CD4-positive, alpha-beta T cell (primary cell): ENCODE measurements around the gene PYY. TPM values are rescaled to one million over a fixed set of nuclear protein-coding genes. Genes with fewer than 3 reads are reported as not detected.
"Not testable (repeated sequence)": the region's sequence is repeated elsewhere in the genome, so short reads cannot be mapped to it uniquely, and the experiment has no call there.

ENCODE experiments used
- ATAC-seq: fragments of 200-7000 bp; cut with Tn5 transposase; one replicate; pipeline ENCODE4 v1.10.0; 2022; ENCODE audit warnings: mild to moderate bottlenecking; ENCODE audit not compliant: poor library complexity
- CTCF ChIA-PET: fragments of 350-600 bp; sonication (Branson Sonifier 250); formaldehyde crosslinking; loops from one replicate; lab custom pipeline; 2021; ENCODE audit warnings: antibody characterized with exemption, inconsistent platforms; lab: Charles Lee
- POLR2A ChIA-PET: fragments of 350-600 bp; sonication (Branson Sonifier 250); formaldehyde crosslinking; loops from one replicate; lab custom pipeline; 2021; ENCODE audit warnings: antibody characterized with exemption, inconsistent platforms; lab: Charles Lee
- DNase-seq, 14 experiments: peaks; one replicate each; pipeline ENCODE4 v3.0.0-alpha.2; 2013 to 2020; ENCODE audit warnings: mixed read lengths in 2 of 14
- H3K27ac ChIP-seq, 2 donors: one replicate each; pipeline versions ENCODE4 v1.5.1 to v1.7.0; 2013; ENCODE audit warnings: low read length in 2 of 2, low read depth in 1 of 2, mild to moderate bottlenecking in 1 of 2
- H3K27me3 ChIP-seq, 2 experiments: 1 replicate in 1 of 2; 2 replicates in 1 of 2; pipeline versions ENCODE4 v1.6.1 to v1.7.0; 2013; ENCODE audit warnings: low read length in 2 of 2, control low read depth in 1 of 2, mild to moderate bottlenecking in 1 of 2, moderate library complexity in 1 of 2; ENCODE audit not compliant: insufficient read depth in 2 of 2, control insufficient read depth in 1 of 2
- H3K36me3 ChIP-seq: one replicate; pipeline ENCODE4 v1.6.1; 2013; ENCODE audit warnings: low read length, control low read depth; ENCODE audit not compliant: insufficient read depth
- H3K4me1 ChIP-seq: one replicate; pipeline ENCODE4 v1.6.1; 2013; ENCODE audit warnings: low read length, control low read depth; ENCODE audit not compliant: insufficient read depth
- H3K4me3 ChIP-seq: one replicate; pipeline ENCODE4 v1.5.1; 2013; ENCODE audit warnings: mild to moderate bottlenecking, low read length, moderate library complexity
- H3K9me3 ChIP-seq, 2 experiments: 1 replicate in 1 of 2; 2 replicates in 1 of 2; pipeline versions ENCODE4 v1.6.1 to v1.7.0; 2013; ENCODE audit warnings: low read length in 2 of 2, mild to moderate bottlenecking in 2 of 2, control low read depth in 1 of 2, moderate library complexity in 1 of 2; ENCODE audit not compliant: control insufficient read depth in 1 of 2, insufficient read depth in 1 of 2
- H3K27ac Mint-ChIP-seq: one replicate; pipeline ENCODE4 v1.8.0; 2020; ENCODE audit warnings: mixed read lengths
- H3K27me3 Mint-ChIP-seq: one replicate; pipeline ENCODE4 v1.8.0; 2021; ENCODE audit warnings: mixed read lengths
- H3K36me3 Mint-ChIP-seq: one replicate; pipeline ENCODE4 v1.8.0; 2021; ENCODE audit warnings: low read depth, mixed read lengths
- H3K4me1 Mint-ChIP-seq: one replicate; pipeline ENCODE4 v1.8.0; 2021; ENCODE audit warnings: low read depth, mixed read lengths
- H3K4me3 Mint-ChIP-seq: one replicate; pipeline ENCODE4 v1.8.0; 2020; ENCODE audit warnings: mild to moderate bottlenecking, mixed read lengths
- H3K9me3 Mint-ChIP-seq: one replicate; pipeline ENCODE4 v1.8.0; 2020; ENCODE audit warnings: mixed read lengths
- intact Hi-C, 2 experiments: fragments of 100-400 bp; cut with DNase I in 1 of 2; cut with micrococcal nuclease in 1 of 2; formaldehyde crosslinking; loops; one replicate each; pipeline versions ENCODE4 v1.15.1 to v1.9.0; 2023 to 2025; cut with DNase I, micrococcal nuclease
- total RNA-seq, 174 experiments: library from RNA in 2 of 174; stranded (reverse) in 2 of 174; gene quantifications; one replicate each; pipeline ENCODE4 v1.2.3 and lab custom pipeline; 2021 to 2026
- TF ChIP-seq, protein P1 (sequence below): fragments of 200-600 bp; IDR thresholded peaks from one replicate; pipeline ENCODE4 v1.8.0; 2022; ENCODE audit warnings: antibody characterized with exemption, mild to moderate bottlenecking

Gene PYY
- total RNA-seq, 2 experiments from 2014 or later = not detected

DNA sequence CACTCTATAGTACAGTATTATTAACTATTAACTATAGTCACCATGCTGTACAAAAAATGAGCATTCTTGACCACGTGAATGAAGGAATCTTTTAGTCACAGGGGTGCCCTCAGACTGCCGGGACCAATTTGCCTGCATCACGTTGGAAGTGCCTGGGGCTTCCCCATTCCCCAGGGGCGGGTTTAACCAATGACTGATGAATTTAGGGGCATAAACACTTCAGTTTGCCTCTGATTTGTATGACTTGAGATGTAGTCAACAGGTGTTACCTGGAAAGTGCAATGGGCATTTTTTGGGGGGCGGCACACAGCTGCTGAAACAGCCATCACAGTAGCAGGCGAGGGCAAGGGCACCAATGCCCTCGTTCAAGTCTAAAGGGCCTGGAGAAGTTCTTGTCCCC is 8.7 kb upstream of the PYY start:
- Mint-ChIP-seq H3K36me3 (no peaks in the 10 kb centered on the region), H3K27ac (no peak overlapping the region), H3K4me1 (no peaks in the 10 kb centered on the region), H3K27me3 (peaks cover 14% of the 10 kb centered on the region), H3K4me3 (no peak overlapping the region), H3K9me3 (no peaks in the 10 kb centered on the region)
- CTCF ChIA-PET = no interaction called here
- Histone ChIP-seq H3K9me3 (no peaks in the 10 kb centered on the region), H3K4me3 (no peak overlapping the region), H3K4me1 (no peaks in the 10 kb centered on the region), H3K27ac (no peak overlapping the region), H3K27me3 (peaks cover 0 to 4% of the 10 kb centered on the region in 2 experiments), H3K36me3 (no peaks in the 10 kb centered on the region)
- TF ChIP-seq, protein P1, sequence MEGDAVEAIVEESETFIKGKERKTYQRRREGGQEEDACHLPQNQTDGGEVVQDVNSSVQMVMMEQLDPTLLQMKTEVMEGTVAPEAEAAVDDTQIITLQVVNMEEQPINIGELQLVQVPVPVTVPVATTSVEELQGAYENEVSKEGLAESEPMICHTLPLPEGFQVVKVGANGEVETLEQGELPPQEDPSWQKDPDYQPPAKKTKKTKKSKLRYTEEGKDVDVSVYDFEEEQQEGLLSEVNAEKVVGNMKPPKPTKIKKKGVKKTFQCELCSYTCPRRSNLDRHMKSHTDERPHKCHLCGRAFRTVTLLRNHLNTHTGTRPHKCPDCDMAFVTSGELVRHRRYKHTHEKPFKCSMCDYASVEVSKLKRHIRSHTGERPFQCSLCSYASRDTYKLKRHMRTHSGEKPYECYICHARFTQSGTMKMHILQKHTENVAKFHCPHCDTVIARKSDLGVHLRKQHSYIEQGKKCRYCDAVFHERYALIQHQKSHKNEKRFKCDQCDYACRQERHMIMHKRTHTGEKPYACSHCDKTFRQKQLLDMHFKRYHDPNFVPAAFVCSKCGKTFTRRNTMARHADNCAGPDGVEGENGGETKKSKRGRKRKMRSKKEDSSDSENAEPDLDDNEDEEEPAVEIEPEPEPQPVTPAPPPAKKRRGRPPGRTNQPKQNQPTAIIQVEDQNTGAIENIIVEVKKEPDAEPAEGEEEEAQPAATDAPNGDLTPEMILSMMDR = no peak
- POLR2A ChIA-PET = no interaction called here
- intact Hi-C loops = no loop called here
- no peak for ATAC-seq
- DNase-seq = no peak

DNA sequence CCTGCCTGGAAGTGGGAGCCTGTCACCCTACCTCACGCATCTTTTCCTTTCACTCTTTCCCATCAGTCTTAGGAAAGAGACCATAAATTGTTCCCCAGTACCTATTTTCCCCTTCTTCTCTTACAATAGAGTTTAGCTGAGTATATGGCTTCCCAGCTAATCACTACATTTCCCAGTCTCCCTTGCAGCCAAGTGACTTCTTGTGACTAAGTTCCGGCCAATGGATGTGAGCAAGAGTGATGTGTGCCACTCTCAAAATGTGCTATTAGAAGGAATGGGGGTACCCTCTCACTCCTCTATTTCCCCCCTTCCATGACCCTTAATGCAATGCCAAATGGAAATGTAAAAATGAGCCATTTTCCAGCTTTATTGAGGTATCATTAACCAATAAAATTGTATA is 8.2 kb upstream of the PYY start:
- H3K9me3 ChIP-seq = no peaks in the 10 kb centered on the region
- Mint-ChIP-seq H3K27me3 (peaks cover 10% of the 10 kb centered on the region), H3K27ac (no peak overlapping the region), H3K9me3 (no peaks in the 10 kb centered on the region), H3K4me1 (no peaks in the 10 kb centered on the region), H3K4me3 (no peak overlapping the region), H3K36me3 (no peaks in the 10 kb centered on the region)
- H3K27ac ChIP-seq = no peak overlapping the region
- no peak overlapping the region for H3K4me3 ChIP-seq
- H3K4me1 ChIP-seq = no peaks in the 10 kb centered on the region
- no peak for DNase-seq
- ATAC-seq = no peak
- peaks cover 0 to 4% of the 10 kb centered on the region in 2 experiments for H3K27me3 ChIP-seq
- ChIA-PET POLR2A (no interaction called here), CTCF (no interaction called here)
- TF ChIP-seq, protein P1 = no peak
- H3K36me3 ChIP-seq = no peaks in the 10 kb centered on the region
- intact Hi-C loops = no loop called here

DNA sequence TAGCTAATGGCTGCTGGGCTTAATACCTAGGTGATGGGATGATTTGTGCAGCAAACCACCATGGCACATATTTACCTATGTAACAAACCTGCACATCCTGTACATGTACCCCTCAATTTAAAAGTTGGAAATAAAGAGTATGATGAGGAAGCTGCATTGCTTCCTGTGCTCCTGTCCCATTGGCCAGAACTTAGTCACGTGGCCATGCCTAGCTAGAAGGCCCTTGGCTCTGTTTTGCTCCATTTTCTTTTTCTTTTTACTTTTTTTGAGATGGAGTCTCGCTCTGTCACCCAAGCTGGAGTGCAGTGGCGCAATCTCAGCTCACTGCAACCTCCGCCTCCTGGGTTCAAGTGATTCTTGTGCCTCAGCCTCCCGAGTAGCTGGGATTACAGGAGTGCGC is 7.6 kb upstream of the PYY start:
- ATAC-seq, CTCF ChIA-PET, POLR2A ChIA-PET: not testable (repeated sequence)

DNA sequence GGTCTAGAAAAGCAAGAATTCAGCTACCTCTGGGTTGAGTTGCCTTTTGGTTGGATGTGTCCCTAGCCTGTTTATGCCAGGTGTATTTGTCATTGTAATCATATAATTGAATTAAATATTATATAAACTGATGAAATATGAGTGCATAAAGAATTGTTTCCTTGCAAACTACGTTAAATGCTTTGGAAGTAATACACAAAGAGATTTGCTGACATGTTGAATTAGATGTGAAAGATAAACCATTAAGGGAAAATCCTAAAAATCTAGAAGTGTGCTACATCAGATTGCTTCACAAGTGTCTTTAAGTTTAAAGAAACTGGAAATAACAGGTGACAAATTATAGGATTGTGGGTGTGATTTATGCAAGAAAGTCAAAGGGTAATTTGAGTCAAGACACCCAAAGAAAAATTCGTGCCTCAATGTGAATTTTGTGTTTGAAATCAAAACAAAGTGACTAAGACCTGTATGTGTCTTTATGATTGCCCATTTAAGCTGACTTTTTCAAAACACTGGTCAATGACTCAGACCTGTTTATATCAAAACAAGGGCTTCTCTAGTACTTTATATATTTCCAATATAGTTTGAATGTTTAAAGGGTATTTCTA is 5.1 kb upstream of the PYY start:
- H3K4me3 ChIP-seq = no peak overlapping the region
- Mint-ChIP-seq H3K4me3 (no peak overlapping the region), H3K27ac (no peak overlapping the region), H3K4me1 (no peaks in the 10 kb centered on the region), H3K27me3 (peaks cover 31% of the 10 kb centered on the region), H3K36me3 (no peaks in the 10 kb centered on the region), H3K9me3 (no peaks in the 10 kb centered on the region)
- DNase-seq = no peak
- intact Hi-C loops = no loop called here
- POLR2A ChIA-PET = no interaction called here
- no peaks in the 10 kb centered on the region for H3K9me3 ChIP-seq
- peaks cover 18 to 20% of the 10 kb centered on the region in 2 experiments for H3K27me3 ChIP-seq
- CTCF ChIA-PET = interaction anchor here (0.6 to 2.0 kb wide), 2 partner anchors 12 to 15 kb away, joined by 3 to 11 read pairs; no protein-coding TSS in a partner anchor
- H3K27ac ChIP-seq = no peak overlapping the region
- TF ChIP-seq, protein P1 = no peak
- ATAC-seq = no peak
- no peaks in the 10 kb centered on the region for H3K4me1 ChIP-seq
- H3K36me3 ChIP-seq = no peaks in the 10 kb centered on the region

More for the DNA sequence above, 7.6 kb upstream of the PYY start:
- peaks cover 14% of the 10 kb centered on the region for H3K27me3 Mint-ChIP-seq
- H3K9me3 Mint-ChIP-seq, H3K4me3 Mint-ChIP-seq, DNase-seq, H3K27ac ChIP-seq, H3K36me3 ChIP-seq, H3K27ac Mint-ChIP-seq, H3K9me3 ChIP-seq, intact Hi-C loops, H3K36me3 Mint-ChIP-seq, H3K4me3 ChIP-seq, H3K27me3 ChIP-seq, H3K4me1 ChIP-seq, H3K4me1 Mint-ChIP-seq: not testable (repeated sequence)
